Stimulated activated memory B cell treated with anti-CD40 and anti-IgM and Interleukin-4, amounts not matched to agents 10 μg/mL and 1 μg/mL and 100 μg/mL, for 72 hours (primary cell): ENCODE measurements around the gene XRCC3.
"Not testable (repeated sequence)": the region's sequence is repeated elsewhere in the genome, so short reads cannot be mapped to it uniquely, and the experiment has no call there.

Experiments used
- ATAC-seq: fragments of 150-1000 bp; cut with Tn5 transposase; 2 replicates; pipeline ENCODE4 v1.10.0; 2021
- H3K27ac Mint-ChIP-seq: one replicate; pipeline ENCODE4 v1.8.0; 2022; ENCODE audit warnings: mild to moderate bottlenecking, mixed read lengths
- H3K27me3 Mint-ChIP-seq: one replicate; pipeline ENCODE4 v1.8.0; 2022; ENCODE audit warnings: mixed read lengths
- H3K36me3 Mint-ChIP-seq: one replicate; pipeline ENCODE4 v1.8.0; 2022; ENCODE audit warnings: mixed read lengths
- H3K4me1 Mint-ChIP-seq: one replicate; pipeline ENCODE4 v1.8.0; 2022; ENCODE audit warnings: mixed read lengths
- H3K4me3 Mint-ChIP-seq: one replicate; pipeline ENCODE4 v1.8.0; 2022; ENCODE audit warnings: mild to moderate bottlenecking, moderate library complexity, mixed read lengths
- H3K9me3 Mint-ChIP-seq: one replicate; pipeline ENCODE4 v1.8.0; 2022; ENCODE audit warnings: mixed read lengths

Gene XRCC3

GRCh38 chr14:103698380-103699260 lies 16.6 kb downstream of the XRCC3 start:
- peaks cover 90% of the 10 kb centered on the region for H3K4me1 Mint-ChIP-seq
- H3K27ac Mint-ChIP-seq: peak overlapping the region; percentile 47
- ATAC-seq: peak; percentile 62
- H3K4me3 Mint-ChIP-seq: no peak overlapping the region
- no peaks in the 10 kb centered on the region for H3K9me3 Mint-ChIP-seq
- H3K36me3 Mint-ChIP-seq: peaks cover 28% of the 10 kb centered on the region
- H3K27me3 Mint-ChIP-seq: no peaks in the 10 kb centered on the region

- H3K4me1 Mint-ChIP-seq: peaks cover 83% of the 10 kb centered on the region
- no peaks in the 10 kb centered on the region for H3K27me3 Mint-ChIP-seq
- H3K27ac Mint-ChIP-seq: peak overlapping the region; percentile 72
- H3K36me3 Mint-ChIP-seq: peaks cover 24% of the 10 kb centered on the region
- no peak overlapping the region for H3K4me3 Mint-ChIP-seq
- no peak for ATAC-seq
- H3K9me3 Mint-ChIP-seq: no peaks in the 10 kb centered on the region
Observed at GRCh38 chr14:103697603-103698379, 17.5 kb downstream of the XRCC3 start.

GRCh38 chr14:103697206-103697602 lies 18.0 kb downstream of the XRCC3 start:
- peaks cover 81% of the 10 kb centered on the region for H3K4me1 Mint-ChIP-seq
- ATAC-seq: no peak
- H3K9me3 Mint-ChIP-seq: no peaks in the 10 kb centered on the region
- no peak overlapping the region for H3K4me3 Mint-ChIP-seq
- H3K27ac Mint-ChIP-seq: peak overlapping the region; percentile 72
- H3K36me3 Mint-ChIP-seq: peaks cover 20% of the 10 kb centered on the region
- no peaks in the 10 kb centered on the region for H3K27me3 Mint-ChIP-seq

DNA sequence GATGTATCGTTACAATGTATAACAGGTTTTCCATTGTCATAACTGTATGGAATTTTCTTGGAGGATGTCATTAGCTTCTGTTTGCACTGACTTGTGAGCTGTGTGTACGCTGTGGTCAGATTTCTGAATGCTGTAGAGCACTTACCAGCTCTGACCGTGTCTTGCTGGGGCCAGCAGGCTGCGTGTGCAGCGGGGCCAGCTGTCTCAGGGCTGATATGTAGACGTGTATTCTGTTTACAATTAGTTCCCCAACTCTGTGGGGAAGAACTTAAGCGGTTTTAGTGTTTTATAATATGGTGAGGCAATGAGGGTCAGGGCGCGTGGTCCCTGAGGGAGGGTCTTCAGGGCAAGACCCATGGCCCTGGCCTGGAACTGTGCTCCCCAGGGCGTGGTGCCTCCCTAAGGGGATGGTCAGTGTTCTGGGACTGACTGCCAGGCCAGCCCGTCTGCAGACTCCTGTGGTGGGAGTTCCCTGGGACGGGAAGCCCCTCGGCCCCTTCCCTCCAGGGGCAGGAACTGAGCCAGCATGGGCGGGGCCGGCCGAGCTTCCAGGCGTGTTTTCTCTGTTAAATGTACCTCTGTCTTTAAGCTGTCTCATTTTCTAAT lies 18.7 kb downstream of the XRCC3 start:
- no peaks in the 10 kb centered on the region for H3K27me3 Mint-ChIP-seq
- H3K9me3 Mint-ChIP-seq: no peaks in the 10 kb centered on the region
- peaks cover 20% of the 10 kb centered on the region for H3K36me3 Mint-ChIP-seq
- ATAC-seq: no peak
- H3K27ac Mint-ChIP-seq: peak overlapping the region; percentile 72
- no peak overlapping the region for H3K4me3 Mint-ChIP-seq
- peaks cover 81% of the 10 kb centered on the region for H3K4me1 Mint-ChIP-seq

- Mint-ChIP-seq H3K27me3 (no peaks in the 10 kb centered on the region), H3K4me1 (peaks cover 81% of the 10 kb centered on the region), H3K36me3 (peaks cover 20% of the 10 kb centered on the region), H3K27ac (peak overlapping the region; percentile 72), H3K9me3 (no peaks in the 10 kb centered on the region), H3K4me3 (no peak overlapping the region)
- no peak for ATAC-seq
Observed at GRCh38 chr14:103696070-103696402, 19.2 kb downstream of the XRCC3 start.

GRCh38 chr14:103695296-103696069 lies 19.8 kb downstream of the XRCC3 start:
- no peaks in the 10 kb centered on the region for H3K9me3 Mint-ChIP-seq
- H3K27ac Mint-ChIP-seq: peak overlapping the region; percentile 72
- no peaks in the 10 kb centered on the region for H3K27me3 Mint-ChIP-seq
- peak overlapping the region; percentile 47 for H3K4me3 Mint-ChIP-seq
- H3K4me1 Mint-ChIP-seq: peaks cover 81% of the 10 kb centered on the region
- ATAC-seq: no peak
- peaks cover 20% of the 10 kb centered on the region for H3K36me3 Mint-ChIP-seq

- Mint-ChIP-seq H3K36me3 (peaks cover 18% of the 10 kb centered on the region), H3K27me3 (no peaks in the 10 kb centered on the region), H3K27ac (no peak overlapping the region), H3K4me1 (peaks cover 81% of the 10 kb centered on the region), H3K4me3 (no peak overlapping the region), H3K9me3 (no peaks in the 10 kb centered on the region)
- ATAC-seq: no peak
Observed at GRCh38 chr14:103694572-103695026, 20.7 kb downstream of the XRCC3 start.

DNA sequence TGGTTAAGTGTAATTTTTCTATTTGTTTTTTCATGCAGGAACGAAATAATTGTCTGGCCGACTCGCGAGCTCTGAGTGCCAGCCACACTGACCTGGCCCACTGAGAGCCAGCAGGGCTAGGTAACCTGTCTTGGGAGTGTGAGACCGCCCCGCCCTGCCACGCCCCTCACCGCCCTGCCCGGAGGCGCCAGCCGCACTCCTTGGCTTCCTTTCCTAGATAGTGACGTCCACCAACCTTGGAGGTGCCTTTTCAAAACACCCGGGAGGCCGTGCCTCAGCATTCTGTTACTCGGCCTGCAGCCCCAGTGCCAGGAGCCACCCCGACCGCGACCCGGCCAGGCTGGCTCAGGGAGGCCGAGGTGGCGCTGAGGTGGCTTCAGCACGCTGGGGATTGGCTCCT lies 21.7 kb downstream of the XRCC3 start:
- Mint-ChIP-seq H3K4me1 (peaks cover 82% of the 10 kb centered on the region), H3K27ac (peak overlapping the region; percentile 37), H3K27me3 (no peaks in the 10 kb centered on the region), H3K4me3 (no peak overlapping the region), H3K9me3 (no peaks in the 10 kb centered on the region), H3K36me3 (peaks cover 21% of the 10 kb centered on the region)
- ATAC-seq: no peak

GRCh38 chr14:103692871-103693270 lies 22.4 kb downstream of the XRCC3 start:
- Mint-ChIP-seq H3K9me3 (no peaks in the 10 kb centered on the region), H3K27ac (peak overlapping the region; percentile 85), H3K27me3 (no peaks in the 10 kb centered on the region), H3K4me3 (no peak overlapping the region), H3K4me1 (peaks cover 80% of the 10 kb centered on the region), H3K36me3 (peaks cover 27% of the 10 kb centered on the region)
- no peak for ATAC-seq

DNA sequence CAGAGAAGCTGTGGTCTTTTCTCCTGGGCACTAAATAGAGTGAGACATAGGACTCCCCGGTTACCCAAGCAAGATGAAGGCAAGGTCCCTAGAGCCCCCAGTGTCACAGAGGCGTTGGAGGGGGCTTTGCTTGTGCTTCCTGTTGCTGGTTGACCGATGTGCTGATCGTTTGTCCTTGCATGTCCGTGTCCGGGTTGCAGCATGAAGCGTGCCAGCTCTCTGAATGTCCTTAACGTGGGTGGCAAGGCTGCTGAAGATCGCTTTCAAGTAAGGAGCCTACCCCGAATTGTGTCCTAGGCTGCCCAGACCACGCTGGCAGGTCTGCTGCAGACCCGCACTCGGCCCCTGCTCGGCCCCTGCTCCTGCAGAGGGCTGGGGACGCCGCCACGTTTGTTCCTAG lies 23.1 kb downstream of the XRCC3 start:
- Mint-ChIP-seq H3K27ac (peak overlapping the region; percentile 85), H3K27me3 (no peaks in the 10 kb centered on the region), H3K4me3 (peak overlapping the region; percentile 58), H3K9me3 (no peaks in the 10 kb centered on the region), H3K36me3 (peaks cover 27% of the 10 kb centered on the region), H3K4me1 (peaks cover 73% of the 10 kb centered on the region)
- peak; percentile 73 for ATAC-seq

DNA sequence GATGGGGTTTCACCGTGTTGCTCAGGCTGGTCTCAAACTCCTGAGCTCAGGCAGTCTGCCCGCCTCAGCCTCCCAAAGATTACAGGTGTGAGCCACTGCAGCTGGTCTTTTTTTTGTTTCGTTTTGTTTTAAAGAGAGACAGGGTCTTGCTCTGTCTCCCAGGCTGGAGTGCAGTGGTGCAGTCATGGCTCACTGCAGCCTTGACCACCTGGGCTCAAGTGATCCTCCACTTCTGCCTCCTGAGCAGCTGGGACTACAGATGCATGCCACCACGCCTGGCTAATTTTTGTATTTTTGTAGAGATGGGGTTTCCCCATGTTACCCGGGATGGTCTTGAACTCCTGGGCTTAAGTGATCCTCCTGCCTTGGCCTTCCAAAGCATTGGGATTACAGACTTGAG lies 23.6 kb downstream of the XRCC3 start:
- not testable (repeated sequence) for H3K27me3 Mint-ChIP-seq, H3K9me3 Mint-ChIP-seq
- peak; percentile 88 for ATAC-seq
- peaks cover 27% of the 10 kb centered on the region for H3K36me3 Mint-ChIP-seq
- H3K4me3 Mint-ChIP-seq: peak overlapping the region; percentile 58
- H3K4me1 Mint-ChIP-seq: peaks cover 68% of the 10 kb centered on the region
- H3K27ac Mint-ChIP-seq: peak overlapping the region; percentile 85

- Mint-ChIP-seq H3K27ac (peak overlapping the region; percentile 85), H3K36me3 (peaks cover 40% of the 10 kb centered on the region), H3K4me3 (peak overlapping the region; percentile 57), H3K9me3 (no peaks in the 10 kb centered on the region), H3K27me3 (no peaks in the 10 kb centered on the region), H3K4me1 (peaks cover 55% of the 10 kb centered on the region)
- no peak for ATAC-seq
Observed at GRCh38 chr14:103690332-103690731, 24.9 kb downstream of the XRCC3 start.

GRCh38 chr14:103688906-103689902 lies 26.0 kb downstream of the XRCC3 start:
- Mint-ChIP-seq H3K27me3 (no peaks in the 10 kb centered on the region), H3K27ac (peak overlapping the region; percentile 85), H3K4me3 (peak overlapping the region; percentile 78), H3K36me3 (peaks cover 38% of the 10 kb centered on the region), H3K4me1 (peaks cover 45% of the 10 kb centered on the region), H3K9me3 (no peaks in the 10 kb centered on the region)
- peak; percentile 84 for ATAC-seq

DNA sequence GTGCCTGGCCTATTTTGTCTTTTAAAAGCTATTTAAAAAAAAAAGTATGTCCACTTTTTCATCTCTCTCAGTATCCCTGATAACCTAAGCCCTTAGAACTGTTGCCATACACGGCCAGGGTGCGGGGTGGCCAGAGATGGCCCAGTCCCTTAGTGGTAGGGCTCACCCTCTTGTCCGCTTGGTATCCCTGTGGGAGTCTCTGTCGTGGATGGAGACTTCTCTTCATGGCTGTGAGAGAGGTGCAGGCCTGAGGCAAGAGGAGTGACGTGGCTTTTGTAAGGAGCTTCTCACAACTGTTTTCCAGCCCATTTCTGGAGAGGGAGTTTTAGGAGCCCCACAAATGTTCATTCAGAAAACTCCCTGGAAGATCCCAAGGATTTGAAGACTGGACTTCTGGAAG lies 26.8 kb downstream of the XRCC3 start:
- H3K36me3 Mint-ChIP-seq: peaks cover 31% of the 10 kb centered on the region
- peak overlapping the region; percentile 85 for H3K27ac Mint-ChIP-seq
- H3K27me3 Mint-ChIP-seq: no peaks in the 10 kb centered on the region
- no peak overlapping the region for H3K4me3 Mint-ChIP-seq
- no peaks in the 10 kb centered on the region for H3K9me3 Mint-ChIP-seq
- peaks cover 44% of the 10 kb centered on the region for H3K4me1 Mint-ChIP-seq
- ATAC-seq: no peak
